DMS53 treated with DMSO at 0.1 percent for 48 hours (cell line): ENCODE data around the gene TMEM187.
A peak's percentile ranks its signal among the peaks of the same experiment; 100 is the strongest.
"Not testable (repeated sequence)": the region's sequence is repeated elsewhere in the genome, so short reads cannot be mapped to it uniquely, and the experiment has no call there.

Source experiments
- DNase-seq: peaks from one replicate; lab custom pipeline; 2025; ENCODE audit not compliant: unreplicated experiment; lab: John Stamatoyannopoulos, UW

TMEM187 gene

GRCh38 chrX:153970357-153971123 lies 2.0 kb upstream of the TMEM187 start:
- no peak for DNase-seq

- DNase-seq = peak; percentile 65
Observed at GRCh38 chrX:153971124-153971449, 1.5 kb upstream of the TMEM187 start.

- DNase-seq = peak; percentile 64
Observed at GRCh38 chrX:153971450-153972367, 845 bp upstream of the TMEM187 start, which contains the start of gene HCFC1. Gene HCFC1, minus strand, starts transcription at chrX:153971818. Its CDS starts 978 bp downstream, at chrX:153970840.

GRCh38 chrX:153973127-153974002 lies 811 bp downstream of the TMEM187 start:
- DNase-seq = no peak

GRCh38 chrX:153974003-153974725 lies 1.6 kb downstream of the TMEM187 start:
- no peak for DNase-seq

GRCh38 chrX:153974726-153975286 lies 2.3 kb downstream of the TMEM187 start:
- DNase-seq = no peak

- not testable (repeated sequence) for DNase-seq
Observed at GRCh38 chrX:153980394-153980793, 7.8 kb downstream of the TMEM187 start.

- no peak for DNase-seq
Observed at GRCh38 chrX:153981231-153981630, 8.7 kb downstream of the TMEM187 start.

GRCh38 chrX:153981771-153982533 lies 9.4 kb downstream of the TMEM187 start:
- DNase-seq = no peak

- DNase-seq = no peak
Observed at GRCh38 chrX:153983321-153983801, 10.8 kb downstream of the TMEM187 start.

- DNase-seq = no peak
Observed at GRCh38 chrX:153984351-153985178, 12.0 kb downstream of the TMEM187 start.

GRCh38 chrX:153988493-153988892 lies 15.9 kb downstream of the TMEM187 start:
- DNase-seq = no peak

- no peak for DNase-seq
Observed at GRCh38 chrX:153989973-153990655, 17.6 kb downstream of the TMEM187 start.

GRCh38 chrX:153991013-153991580 lies 18.5 kb downstream of the TMEM187 start:
- no peak for DNase-seq

GRCh38 chrX:153992180-153992579 lies 19.6 kb downstream of the TMEM187 start:
- DNase-seq = no peak

- DNase-seq = no peak
Observed at GRCh38 chrX:153993079-153993478, 20.5 kb downstream of the TMEM187 start.

- DNase-seq = no peak
Observed at GRCh38 chrX:153993978-153994377, 21.4 kb downstream of the TMEM187 start.
